ENCODE data around the gene SRGAP3.

GRCh38 chr3:9204253-9204992 is 45.0 kb downstream of the SRGAP3 start:
- TF ChIP-seq CTCF (conservative IDR thresholded peaks at IDR 0.05), result no peak
- no peak for TF ChIP-seq ZFX (IDR thresholded peaks at IDR 0.05)

All from C4-2B (cell line).